Mesothelial cell of epicardium (in vitro differentiated cells): ENCODE results near the gene NEDD9. TPM values are rescaled to one million over a fixed set of nuclear protein-coding genes. Genes with fewer than 3 reads are reported as not detected.

ENCODE experiments used
- DNase-seq, 2 experiments: peaks; one replicate each; pipeline ENCODE4 v3.0.0; 2021; ENCODE audit warnings: low spot score in 2 of 2; ENCODE audit not compliant: unreplicated experiment in 2 of 2
- H3K27ac Mint-ChIP-seq: 2 replicates; pipeline ENCODE4 v1.8.0; 2021; ENCODE audit warnings: mixed read lengths
- H3K27me3 Mint-ChIP-seq: 2 replicates; pipeline ENCODE4 v1.8.0; 2021; ENCODE audit warnings: low read depth, mixed read lengths
- H3K36me3 Mint-ChIP-seq: 2 replicates; pipeline ENCODE4 v1.8.0; 2021; ENCODE audit warnings: mixed read lengths
- H3K4me1 Mint-ChIP-seq: 2 replicates; pipeline ENCODE4 v1.8.0; 2021; ENCODE audit warnings: mixed read lengths
- H3K4me3 Mint-ChIP-seq: 2 replicates; pipeline ENCODE4 v1.8.0; 2021; ENCODE audit warnings: mild to moderate bottlenecking, moderate library complexity, mixed read lengths
- H3K9me3 Mint-ChIP-seq: 2 replicates; pipeline ENCODE4 v1.8.0; 2021; ENCODE audit warnings: mixed read lengths
- total RNA-seq: library from RNA; stranded (reverse); gene quantifications from 3 replicates; pipeline ENCODE4 v1.2.1, GENCODE V29; 2021
- TF ChIP-seq, protein P1 (sequence below): fragments of 200-600 bp; sonication (generic); IDR thresholded peaks from one replicate; pipeline ENCODE4 v1.5.0; 2021; ENCODE audit warnings: antibody characterized with exemption; ENCODE audit not compliant: unreplicated experiment

The NEDD9 gene
- total RNA-seq, 1 donor from 2014 or later: 28.6 TPM

DNA sequence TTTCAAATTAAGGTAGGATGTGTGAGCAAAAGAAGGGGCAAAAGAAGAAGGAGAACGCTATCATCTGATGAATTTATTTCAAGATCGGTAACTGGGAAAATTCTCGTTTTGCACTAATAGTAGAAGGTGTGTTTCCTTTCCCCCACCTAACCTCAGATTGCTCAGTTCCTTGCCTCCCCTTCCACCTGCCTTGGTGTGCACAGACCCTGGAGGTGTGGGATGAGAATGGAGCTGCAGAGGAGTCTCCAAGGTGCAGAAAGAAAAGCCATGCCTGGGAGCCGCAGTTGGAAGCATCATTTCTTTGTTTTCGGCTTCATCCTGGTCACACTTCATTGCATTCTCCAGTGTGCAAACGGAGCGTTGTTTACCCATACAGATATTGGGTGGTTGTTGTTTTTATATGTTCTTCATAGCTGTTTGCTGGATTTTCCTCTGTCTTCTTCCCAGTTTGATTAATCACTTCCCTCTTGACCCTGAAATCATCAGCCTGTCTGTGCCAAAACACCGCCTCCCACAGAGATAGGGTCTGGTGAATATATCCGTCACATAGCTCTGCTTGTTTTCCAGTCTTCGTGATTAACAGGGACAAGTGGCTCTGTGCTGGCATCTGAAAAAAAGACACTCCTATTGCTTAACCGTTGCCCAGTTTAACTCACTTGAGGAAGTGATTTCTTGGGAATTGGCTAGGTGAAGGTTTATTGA is 40.2 kb upstream of the NEDD9 start:
- Mint-ChIP-seq H3K9me3 (no peaks in the 10 kb centered on the region), H3K36me3 (no peaks in the 10 kb centered on the region), H3K4me1 (peaks cover 34% of the 10 kb centered on the region), H3K4me3 (no peak overlapping the region), H3K27me3 (peaks cover 2% of the 10 kb centered on the region), H3K27ac (no peak overlapping the region)
- no peak for DNase-seq
- TF ChIP-seq, protein P1, sequence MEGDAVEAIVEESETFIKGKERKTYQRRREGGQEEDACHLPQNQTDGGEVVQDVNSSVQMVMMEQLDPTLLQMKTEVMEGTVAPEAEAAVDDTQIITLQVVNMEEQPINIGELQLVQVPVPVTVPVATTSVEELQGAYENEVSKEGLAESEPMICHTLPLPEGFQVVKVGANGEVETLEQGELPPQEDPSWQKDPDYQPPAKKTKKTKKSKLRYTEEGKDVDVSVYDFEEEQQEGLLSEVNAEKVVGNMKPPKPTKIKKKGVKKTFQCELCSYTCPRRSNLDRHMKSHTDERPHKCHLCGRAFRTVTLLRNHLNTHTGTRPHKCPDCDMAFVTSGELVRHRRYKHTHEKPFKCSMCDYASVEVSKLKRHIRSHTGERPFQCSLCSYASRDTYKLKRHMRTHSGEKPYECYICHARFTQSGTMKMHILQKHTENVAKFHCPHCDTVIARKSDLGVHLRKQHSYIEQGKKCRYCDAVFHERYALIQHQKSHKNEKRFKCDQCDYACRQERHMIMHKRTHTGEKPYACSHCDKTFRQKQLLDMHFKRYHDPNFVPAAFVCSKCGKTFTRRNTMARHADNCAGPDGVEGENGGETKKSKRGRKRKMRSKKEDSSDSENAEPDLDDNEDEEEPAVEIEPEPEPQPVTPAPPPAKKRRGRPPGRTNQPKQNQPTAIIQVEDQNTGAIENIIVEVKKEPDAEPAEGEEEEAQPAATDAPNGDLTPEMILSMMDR: no peak

DNA sequence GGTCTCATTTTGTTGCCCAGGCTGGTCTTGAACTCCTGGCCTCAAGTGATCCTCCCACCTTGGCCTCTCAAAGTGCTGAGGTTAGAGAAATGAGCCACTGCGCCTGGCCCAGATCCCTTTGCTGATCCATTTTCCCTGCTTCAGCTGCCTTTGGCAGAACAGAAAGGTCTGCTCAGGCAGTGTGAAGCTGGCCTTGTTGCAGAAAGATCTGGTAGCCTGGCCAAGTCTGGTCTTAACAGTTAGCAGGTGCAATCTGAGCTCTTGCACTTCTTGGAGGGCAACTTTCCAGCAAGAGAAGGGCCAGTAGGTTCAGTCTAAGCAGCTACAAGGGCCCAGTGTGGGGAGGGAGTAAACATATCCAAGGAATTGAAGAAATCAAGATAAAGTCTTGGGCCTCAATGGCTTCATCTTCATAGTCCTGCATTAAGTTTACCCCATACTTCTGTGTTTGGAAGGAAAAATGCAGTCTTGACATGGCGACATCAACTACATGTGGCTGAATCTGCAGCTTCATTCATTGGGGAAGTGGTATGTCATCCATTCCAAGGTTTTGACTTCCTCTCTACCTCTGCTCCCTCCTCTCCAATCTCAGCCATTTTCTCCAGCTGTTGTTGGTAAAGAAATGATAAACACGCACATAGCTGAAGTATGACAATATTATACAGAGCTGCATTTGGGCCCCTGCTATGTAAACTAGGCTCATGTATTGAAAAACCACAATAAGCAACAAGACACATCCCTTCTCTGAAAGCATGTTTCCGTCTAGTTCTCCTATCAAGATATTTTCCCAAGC is 39.0 kb upstream of the NEDD9 start:
- Mint-ChIP-seq H3K4me3 (no peak overlapping the region), H3K4me1 (peaks cover 23% of the 10 kb centered on the region), H3K9me3 (no peaks in the 10 kb centered on the region), H3K36me3 (no peaks in the 10 kb centered on the region), H3K27ac (no peak overlapping the region), H3K27me3 (peaks cover 2% of the 10 kb centered on the region)
- DNase-seq: no peak
- TF ChIP-seq, protein P1: no peak

DNA sequence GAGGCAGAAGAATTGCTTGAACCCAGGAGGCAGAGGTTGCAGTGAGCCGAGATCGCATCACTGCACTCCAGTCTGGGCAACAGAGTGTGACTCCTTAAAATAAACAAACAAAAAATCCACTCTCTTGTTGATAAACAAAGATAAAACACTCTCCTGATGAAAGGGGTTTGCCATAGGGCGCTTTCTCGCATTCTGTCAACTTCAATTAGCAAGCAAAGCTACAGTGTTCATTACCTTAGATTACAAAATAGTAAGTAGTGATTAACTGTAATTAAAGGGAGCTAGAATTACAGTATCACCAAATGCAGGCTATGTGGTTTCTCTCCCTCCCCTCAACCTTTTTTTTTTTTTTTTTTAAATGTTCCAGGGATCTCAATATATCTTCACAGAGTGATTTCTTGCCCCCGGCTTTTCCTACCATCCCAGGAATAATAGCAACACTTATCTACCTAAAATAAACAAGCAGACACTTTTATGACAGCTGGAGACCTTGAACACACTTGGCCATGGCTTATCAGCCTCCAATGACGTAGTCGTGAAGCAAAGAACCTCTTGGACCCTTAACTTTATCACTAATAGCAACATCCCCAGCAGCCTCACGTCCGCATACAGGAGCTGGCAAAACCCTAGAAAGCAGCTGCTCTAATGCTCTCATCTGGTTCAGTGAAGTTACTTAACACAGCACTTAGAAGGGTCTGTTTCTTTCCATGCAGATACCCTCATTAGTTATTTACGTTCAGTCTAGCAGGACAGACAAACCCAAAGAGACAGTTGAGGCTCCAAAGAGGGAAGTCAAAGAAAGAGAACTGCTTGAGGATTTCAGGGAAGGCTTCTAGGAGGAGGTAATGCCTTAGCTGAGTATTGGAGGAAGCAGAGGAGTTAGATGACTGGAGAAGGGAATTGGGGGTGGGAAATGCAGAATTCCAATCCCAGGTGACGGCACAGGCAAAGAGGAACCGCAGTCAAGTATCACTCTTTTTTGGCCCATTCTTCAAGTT is 37.9 kb upstream of the NEDD9 start:
- DNase-seq: no peak
- Mint-ChIP-seq H3K36me3 (no peaks in the 10 kb centered on the region), H3K4me1 (peaks cover 17% of the 10 kb centered on the region), H3K27ac (no peak overlapping the region), H3K4me3 (no peak overlapping the region), H3K9me3 (peaks cover 4% of the 10 kb centered on the region), H3K27me3 (peaks cover 2% of the 10 kb centered on the region)
- TF ChIP-seq, protein P1: no peak

DNA sequence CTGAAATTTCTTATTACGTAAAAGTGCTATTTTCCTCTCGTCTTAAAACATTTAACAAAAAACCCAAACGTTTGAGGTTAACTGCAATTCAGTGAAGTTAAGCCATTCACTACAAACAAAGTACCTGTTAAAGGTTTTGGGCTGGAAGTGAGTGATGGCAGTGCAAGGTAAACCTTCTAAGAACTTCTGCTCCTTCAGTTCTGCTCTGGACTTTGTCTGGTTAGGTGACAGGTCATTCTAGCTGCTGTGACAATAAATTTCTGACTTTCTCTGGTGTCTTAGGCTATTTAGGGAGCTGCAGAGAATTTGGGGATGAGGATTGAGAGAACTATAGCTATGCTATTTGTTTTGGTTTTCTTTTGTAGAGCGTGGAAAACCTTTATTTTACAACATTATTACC is 36.5 kb upstream of the NEDD9 start:
- Mint-ChIP-seq H3K9me3 (peaks cover 5% of the 10 kb centered on the region), H3K4me1 (peaks cover 17% of the 10 kb centered on the region), H3K27me3 (no peaks in the 10 kb centered on the region), H3K27ac (no peak overlapping the region), H3K4me3 (no peak overlapping the region), H3K36me3 (no peaks in the 10 kb centered on the region)
- TF ChIP-seq, protein P1: no peak
- DNase-seq: no peak

DNA sequence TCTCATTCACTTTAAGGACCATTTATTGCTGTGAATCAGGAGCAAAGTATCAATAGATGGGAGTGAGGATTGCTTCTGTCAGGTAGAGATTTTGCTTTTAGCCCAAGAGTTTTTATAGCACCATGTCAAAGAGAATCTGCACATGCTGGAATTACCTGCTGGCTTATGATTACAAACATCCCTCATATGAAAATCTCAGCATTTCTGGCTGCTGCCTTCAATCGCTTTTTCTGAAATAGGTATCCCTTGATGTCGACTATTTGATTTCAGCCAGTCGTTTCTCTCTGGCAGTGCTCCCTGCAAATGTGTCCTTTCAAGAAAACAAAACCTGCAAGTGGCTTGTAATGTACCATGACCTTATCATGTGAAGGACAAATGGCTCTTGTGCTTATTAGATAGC is 34.5 kb upstream of the NEDD9 start:
- no peak overlapping the region for H3K27ac Mint-ChIP-seq
- no peaks in the 10 kb centered on the region for H3K27me3 Mint-ChIP-seq
- DNase-seq: no peak
- peaks cover 5% of the 10 kb centered on the region for H3K9me3 Mint-ChIP-seq
- H3K36me3 Mint-ChIP-seq: no peaks in the 10 kb centered on the region
- TF ChIP-seq, protein P1: no peak
- H3K4me1 Mint-ChIP-seq: peaks cover 25% of the 10 kb centered on the region
- no peak overlapping the region for H3K4me3 Mint-ChIP-seq
